Stimulated activated CD8-positive, alpha-beta memory T cell treated with anti-CD3 and anti-CD28 coated beads, Interleukin-15, amount 100 ng/mL, for 1 hour (primary cell): ENCODE results near the gene B4GAT1.

Source experiments
- DNase-seq: peaks from one replicate; pipeline ENCODE4 v3.0.0-alpha.2; 2020; ENCODE audit warnings: low read depth

Gene B4GAT1

GRCh38 chr11:66302656-66303055 is 44.8 kb downstream of the B4GAT1 start:
- DNase-seq, result no peak

- DNase-seq, result no peak
These were observed 48.2 kb downstream of the B4GAT1 start for GRCh38 chr11:66299186-66299585.

GRCh38 chr11:66297610-66298009 is 49.8 kb downstream of the B4GAT1 start:
- no peak for DNase-seq
